HUES48 (cell line): Measurements from ENCODE around the gene IL17RE.
"Not testable (repeated sequence)": the region's sequence is repeated elsewhere in the genome, so short reads cannot be mapped to it uniquely, and the experiment has no call there.

Experiments
- H3K27ac ChIP-seq: one replicate; pipeline ENCODE4 v1.7.0; 2013; ENCODE audit warnings: low read depth, low read length, inconsistent platforms
- H3K27me3 ChIP-seq: 2 replicates; pipeline ENCODE4 v1.6.1; 2013; ENCODE audit warnings: mild to moderate bottlenecking, low read length; ENCODE audit not compliant: control insufficient read depth, insufficient read depth
- H3K36me3 ChIP-seq: 2 replicates; pipeline ENCODE4 v1.6.1; 2013; ENCODE audit warnings: low read length; ENCODE audit not compliant: control insufficient read depth, insufficient read depth
- H3K4me1 ChIP-seq: 2 replicates; pipeline ENCODE4 v1.6.1; 2013; ENCODE audit warnings: mild to moderate bottlenecking, low read length; ENCODE audit not compliant: control insufficient read depth, insufficient read depth
- H3K4me3 ChIP-seq: 2 replicates; pipeline ENCODE4 v1.5.1; 2013; ENCODE audit warnings: mild to moderate bottlenecking, low read depth, low read length
- H3K9ac ChIP-seq: 2 replicates; pipeline ENCODE4 v1.6.1; 2013; ENCODE audit warnings: mild to moderate bottlenecking, low read depth, low read length, moderate library complexity
- H3K9me3 ChIP-seq: 2 replicates; pipeline ENCODE4 v1.6.1; 2013; ENCODE audit warnings: low read length; ENCODE audit not compliant: control insufficient read depth, insufficient read depth

Gene IL17RE

DNA sequence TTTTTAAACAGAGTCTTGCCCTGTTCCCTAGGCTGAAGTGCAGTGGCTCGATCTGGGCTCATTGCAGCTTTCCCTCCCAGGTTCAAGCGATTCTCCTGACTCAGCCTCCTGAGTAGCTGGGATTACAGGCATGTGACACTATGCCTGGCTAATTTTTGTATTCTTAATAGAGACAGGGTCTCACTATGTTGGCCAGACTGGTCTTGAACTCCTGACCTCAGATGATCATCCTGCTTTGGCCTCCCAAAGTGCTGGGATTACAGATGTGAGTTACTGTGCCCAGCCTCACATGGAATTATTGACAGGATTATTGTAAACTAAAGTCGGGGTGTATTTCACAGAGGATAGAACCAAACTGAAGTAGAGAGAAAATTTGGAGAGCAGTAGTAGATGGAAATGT is 6.9 kb upstream of the IL17RE start:
- not testable (repeated sequence) for H3K27me3 ChIP-seq, H3K9ac ChIP-seq, H3K4me3 ChIP-seq, H3K4me1 ChIP-seq, H3K9me3 ChIP-seq, H3K27ac ChIP-seq
- H3K36me3 ChIP-seq: peaks cover 20% of the 10 kb centered on the region

DNA sequence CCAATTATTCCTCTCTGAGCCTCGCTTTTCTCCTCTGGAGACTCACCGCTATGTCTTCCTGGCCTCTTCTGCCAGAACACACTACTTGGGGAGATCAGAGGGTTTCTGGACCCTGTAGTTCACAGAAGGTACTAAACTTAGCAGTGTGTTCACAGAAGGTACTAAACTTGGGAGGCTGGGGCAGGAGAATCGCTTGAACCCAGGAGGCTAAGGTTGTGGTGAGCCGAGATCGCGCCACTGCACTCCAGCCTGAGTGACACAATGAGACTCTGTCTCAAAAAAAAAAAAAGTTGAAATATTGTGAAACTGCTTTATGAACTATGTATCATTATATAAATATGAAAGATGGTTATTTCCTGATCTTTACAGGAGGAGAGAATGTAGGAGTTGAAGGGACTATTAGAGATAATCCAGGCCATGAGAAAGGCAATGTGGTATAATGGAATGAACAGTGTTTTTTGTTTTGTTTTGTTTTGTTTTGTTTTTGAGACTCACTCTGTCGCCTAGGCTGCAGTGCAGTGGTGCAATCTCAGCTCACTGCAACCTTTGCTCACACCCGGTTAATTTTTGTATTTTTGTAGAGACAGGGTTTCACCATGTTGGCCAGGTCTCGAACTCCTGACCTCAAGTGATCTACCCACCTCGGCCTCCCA is 5.8 kb upstream of the IL17RE start:
- H3K36me3 ChIP-seq: peaks cover 20% of the 10 kb centered on the region
- H3K9me3 ChIP-seq, H3K9ac ChIP-seq, H3K4me1 ChIP-seq, H3K27ac ChIP-seq, H3K27me3 ChIP-seq, H3K4me3 ChIP-seq: not testable (repeated sequence)

DNA sequence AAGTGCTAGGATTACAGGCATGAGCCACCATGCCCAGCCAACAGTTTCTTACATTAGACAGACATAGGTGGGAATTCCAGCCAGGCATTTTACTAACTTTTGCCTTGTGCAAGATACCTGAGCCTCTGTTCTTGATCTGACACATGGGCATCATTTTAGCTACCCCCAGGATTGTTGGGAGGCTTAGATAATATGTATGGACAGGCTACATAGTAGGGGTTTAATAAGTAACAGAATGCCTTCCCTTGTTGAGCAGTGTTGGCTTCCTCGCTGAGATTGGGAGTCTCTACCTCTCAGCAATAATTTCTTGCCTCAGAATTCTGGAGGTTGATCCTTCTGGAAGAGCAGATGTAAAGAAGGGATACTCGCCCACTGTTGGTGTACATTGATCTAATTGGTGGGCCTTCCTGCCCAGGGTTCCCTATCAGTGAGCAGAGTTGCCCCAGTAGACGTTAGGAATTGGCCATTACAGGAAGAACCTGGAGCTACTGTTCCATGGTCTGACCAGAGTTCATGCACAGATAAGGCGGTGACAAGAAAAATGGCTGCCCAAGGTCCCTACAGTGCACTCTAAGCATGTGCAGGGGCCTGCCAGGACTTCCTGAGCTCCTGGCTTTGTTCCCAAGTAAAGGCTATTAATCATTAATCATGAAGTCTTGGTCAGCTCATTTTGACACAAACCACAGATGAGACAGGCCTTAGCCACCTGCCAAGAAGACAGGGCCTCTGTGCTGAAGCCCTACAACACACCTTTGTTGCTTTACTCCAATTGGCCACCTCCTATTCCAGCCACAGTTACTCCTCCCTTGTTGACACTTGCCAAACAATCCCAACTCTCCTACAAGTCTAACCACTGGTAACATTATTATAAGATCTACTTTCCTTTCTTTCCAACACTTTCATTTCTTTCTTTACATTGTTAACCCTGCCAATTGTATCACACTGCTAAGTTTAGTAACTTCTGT is 5.0 kb upstream of the IL17RE start:
- H3K4me1 ChIP-seq: peaks cover 8% of the 10 kb centered on the region
- no peaks in the 10 kb centered on the region for H3K9me3 ChIP-seq

DNA sequence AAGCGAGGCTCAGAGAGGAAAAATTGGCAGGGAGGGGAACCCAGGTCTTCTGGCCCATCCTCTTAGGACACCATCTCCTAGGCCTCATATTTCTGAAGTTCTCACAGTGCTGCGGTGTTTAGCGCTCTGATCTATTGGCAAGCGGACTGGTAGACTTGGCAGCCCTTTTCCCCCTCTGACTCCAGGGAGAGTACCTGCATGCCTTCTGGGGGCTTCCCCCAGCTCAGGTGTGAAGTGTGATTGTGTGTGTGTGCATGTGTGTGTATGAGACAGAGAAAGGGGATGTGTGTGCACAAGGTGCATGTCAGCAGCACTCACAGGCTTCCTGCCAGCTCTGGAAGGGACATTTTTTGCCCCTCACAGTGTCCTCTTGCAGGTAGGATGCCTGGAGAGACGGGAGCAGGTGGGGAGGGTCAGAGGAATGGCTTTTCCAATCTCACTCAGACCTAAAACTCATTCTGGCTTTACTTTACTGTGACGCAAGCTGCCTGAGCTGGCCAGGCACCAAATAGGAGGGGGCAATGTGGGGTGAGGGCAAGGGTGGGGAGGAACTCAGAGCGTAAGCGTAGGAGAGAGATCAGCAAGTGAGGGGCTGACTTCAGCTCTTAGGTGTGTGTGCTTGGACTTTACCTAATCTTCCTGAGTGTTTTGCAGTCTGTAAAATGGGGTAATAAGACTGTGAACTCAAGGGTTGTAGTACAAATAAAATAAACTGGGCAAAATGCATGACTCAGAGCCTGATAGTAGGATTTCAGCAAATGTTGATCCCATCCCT is 4.0 kb upstream of the IL17RE start:
- H3K27ac ChIP-seq: no peak overlapping the region
- H3K4me3 ChIP-seq: no peak overlapping the region
- H3K36me3 ChIP-seq: peaks cover 6% of the 10 kb centered on the region
- peaks cover 12% of the 10 kb centered on the region for H3K4me1 ChIP-seq
- no peak overlapping the region for H3K9ac ChIP-seq
- H3K27me3 ChIP-seq: no peaks in the 10 kb centered on the region
- no peaks in the 10 kb centered on the region for H3K9me3 ChIP-seq

More for the DNA sequence above, 5.0 kb upstream of the IL17RE start:
- Histone ChIP-seq H3K36me3 (peaks cover 15% of the 10 kb centered on the region), H3K9ac (no peak overlapping the region), H3K4me3 (no peak overlapping the region), H3K27ac (no peak overlapping the region), H3K27me3 (no peaks in the 10 kb centered on the region)

DNA sequence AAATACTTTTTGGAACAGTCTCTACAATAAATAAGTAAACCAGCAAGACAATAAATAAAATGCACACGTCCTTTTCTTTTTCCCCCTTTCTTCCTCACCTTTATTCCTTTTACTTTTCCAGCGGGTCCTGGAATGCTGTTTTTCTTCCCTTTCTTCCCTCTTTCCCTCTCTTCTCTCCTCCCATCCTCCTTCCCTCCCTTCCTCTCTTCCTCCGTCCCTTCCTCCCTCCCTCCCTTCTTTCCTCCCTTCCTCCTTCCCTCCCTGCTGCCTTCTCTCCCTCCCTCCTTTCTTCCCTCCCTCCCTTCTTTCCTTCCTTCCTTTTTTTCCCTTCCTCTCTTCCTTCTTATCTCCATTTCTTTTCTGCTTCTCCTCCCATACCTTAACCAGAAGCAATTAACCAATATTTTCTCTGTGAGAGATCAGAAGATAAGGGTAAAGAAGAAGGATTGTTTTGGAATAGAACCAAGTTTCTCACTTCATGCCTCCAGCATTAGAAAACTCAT is 3.3 kb upstream of the IL17RE start:
- no peaks in the 10 kb centered on the region for H3K9me3 ChIP-seq
- no peak overlapping the region for H3K27ac ChIP-seq
- H3K4me3 ChIP-seq: no peak overlapping the region
- no peaks in the 10 kb centered on the region for H3K36me3 ChIP-seq
- peaks cover 12% of the 10 kb centered on the region for H3K4me1 ChIP-seq
- H3K9ac ChIP-seq: no peak overlapping the region
- no peaks in the 10 kb centered on the region for H3K27me3 ChIP-seq

DNA sequence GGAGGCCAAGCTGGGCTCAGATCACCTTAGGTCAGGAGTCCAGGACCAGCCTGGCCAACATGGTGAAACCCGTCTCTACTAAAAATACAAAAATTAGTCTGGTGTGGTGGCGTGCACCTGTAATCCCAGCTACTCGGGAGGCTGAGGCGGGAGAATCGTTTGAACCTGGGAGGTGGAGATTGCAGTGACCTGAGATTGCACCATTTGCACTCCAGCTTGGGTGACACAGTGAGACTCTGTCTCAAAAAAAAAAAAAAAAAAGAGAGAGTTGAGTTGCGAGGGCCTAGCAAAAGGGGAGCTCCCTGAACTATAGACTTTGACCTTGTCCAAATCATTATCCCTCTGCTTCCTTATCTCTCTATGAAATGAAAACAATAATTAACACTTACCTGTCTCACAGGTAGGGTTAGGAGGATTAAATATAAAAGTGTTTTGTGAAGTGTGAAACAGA is 1.7 kb upstream of the IL17RE start:
- peaks cover 12% of the 10 kb centered on the region for H3K4me1 ChIP-seq
- H3K27ac ChIP-seq, H3K9me3 ChIP-seq, H3K4me3 ChIP-seq, H3K9ac ChIP-seq, H3K36me3 ChIP-seq, H3K27me3 ChIP-seq: not testable (repeated sequence)

DNA sequence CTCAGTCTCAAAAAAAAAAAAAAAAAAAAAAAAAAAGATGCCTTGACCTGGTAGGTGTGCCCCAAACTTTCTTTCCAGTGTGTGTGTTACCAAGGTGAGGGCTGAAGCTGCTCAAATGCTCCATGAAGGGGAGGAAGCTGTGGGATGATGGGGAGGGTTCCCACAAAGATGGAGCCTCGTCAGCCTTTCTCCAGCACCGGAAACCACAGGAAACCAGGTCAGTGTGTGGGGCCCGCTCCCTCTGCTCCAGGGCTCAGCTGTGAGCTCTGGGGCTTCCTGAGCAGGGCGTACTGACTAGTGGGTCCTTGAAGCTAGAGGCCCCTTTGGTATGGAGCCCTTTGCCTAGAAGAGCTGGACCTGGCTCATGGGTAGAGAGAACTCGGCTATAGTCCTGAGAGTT is 681 bp upstream of the IL17RE start:
- Histone ChIP-seq H3K4me1 (peaks cover 12% of the 10 kb centered on the region), H3K9me3 (no peaks in the 10 kb centered on the region), H3K36me3 (no peaks in the 10 kb centered on the region), H3K27ac (no peak overlapping the region), H3K9ac (no peak overlapping the region), H3K4me3 (no peak overlapping the region), H3K27me3 (no peaks in the 10 kb centered on the region)

DNA sequence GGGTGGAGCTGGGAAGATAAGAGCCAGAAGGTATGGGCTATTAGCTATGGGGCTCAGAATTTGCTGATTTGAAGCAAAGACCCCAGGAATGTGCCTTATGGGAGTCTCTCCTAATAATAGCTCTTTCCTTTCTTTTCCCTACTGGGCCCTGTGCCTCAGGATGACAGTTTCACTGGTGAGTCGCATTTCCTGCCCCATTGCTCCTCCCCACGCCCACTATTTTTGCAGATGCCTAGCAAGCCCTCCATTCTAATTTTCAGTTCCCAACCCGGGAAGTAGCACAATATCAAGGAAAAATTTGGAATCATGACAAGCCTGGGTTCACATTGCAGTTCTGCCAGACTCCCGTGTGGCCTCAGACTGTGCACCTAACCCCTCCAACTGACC is 583 bp downstream of the IL17RE start:
- no peak overlapping the region; the same call in 1 of the 2 replicates for H3K4me3 ChIP-seq
- H3K4me1 ChIP-seq: peaks cover 12% of the 10 kb centered on the region
- H3K27ac ChIP-seq: peak overlapping the region; percentile 60

DNA sequence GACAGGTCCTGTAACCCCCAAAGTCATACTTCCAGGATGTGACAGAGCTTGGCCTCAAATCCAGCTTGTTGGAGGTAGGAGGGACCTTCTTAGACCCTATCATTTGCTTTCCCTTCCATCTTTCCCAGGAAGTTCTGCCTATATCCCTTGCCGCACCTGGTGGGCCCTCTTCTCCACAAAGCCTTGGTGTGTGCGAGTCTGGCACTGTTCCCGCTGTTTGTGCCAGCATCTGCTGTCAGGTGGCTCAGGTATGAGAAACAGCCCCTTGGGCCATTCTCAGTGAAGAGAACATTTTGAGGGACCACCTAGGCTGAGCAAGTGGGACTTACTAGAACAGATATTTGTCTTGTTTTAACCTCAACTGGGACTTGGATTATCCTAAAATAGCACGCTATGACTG is 1.3 kb downstream of the IL17RE start:
- peaks cover 12% of the 10 kb centered on the region for H3K4me1 ChIP-seq
- H3K4me3 ChIP-seq: no peak overlapping the region
- H3K27me3 ChIP-seq: no peaks in the 10 kb centered on the region
- no peaks in the 10 kb centered on the region for H3K36me3 ChIP-seq
- no peak overlapping the region for H3K27ac ChIP-seq
- no peaks in the 10 kb centered on the region for H3K9me3 ChIP-seq
- no peak overlapping the region for H3K9ac ChIP-seq

More for the DNA sequence above, 583 bp downstream of the IL17RE start:
- H3K36me3 ChIP-seq: no peaks in the 10 kb centered on the region
- no peaks in the 10 kb centered on the region for H3K9me3 ChIP-seq
- no peak overlapping the region for H3K9ac ChIP-seq
- H3K27me3 ChIP-seq: no peaks in the 10 kb centered on the region

DNA sequence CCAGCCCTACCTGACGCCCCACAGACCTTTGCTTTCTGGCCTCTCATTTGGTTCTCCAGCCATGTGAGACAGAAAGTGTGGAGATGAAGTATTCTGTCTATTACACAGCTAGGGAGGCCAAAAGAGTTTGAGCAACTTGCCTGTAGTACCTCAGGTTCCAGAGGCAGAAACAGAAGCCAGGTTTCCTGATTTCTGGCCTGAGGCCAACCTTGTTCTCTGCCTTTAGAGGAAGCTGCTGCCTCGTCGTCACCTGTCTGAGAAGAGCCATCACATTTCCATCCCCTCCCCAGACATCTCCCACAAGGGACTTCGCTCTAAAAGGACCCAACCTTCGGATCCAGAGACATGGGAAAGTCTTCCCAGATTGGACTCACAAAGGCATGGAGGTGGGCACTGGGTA is 3.8 kb downstream of the IL17RE start:
- no peaks in the 10 kb centered on the region for H3K27me3 ChIP-seq
- H3K4me3 ChIP-seq: no peak overlapping the region
- no peak overlapping the region for H3K9ac ChIP-seq
- no peaks in the 10 kb centered on the region for H3K36me3 ChIP-seq
- H3K9me3 ChIP-seq: no peaks in the 10 kb centered on the region
- H3K4me1 ChIP-seq: peaks cover 12% of the 10 kb centered on the region
- no peak overlapping the region for H3K27ac ChIP-seq
